Measurements from ENCODE around the gene C12orf60. TPM values are rescaled to one million over a fixed set of nuclear protein-coding genes. Genes with fewer than 3 reads are reported as not detected.

Gene C12orf60
- total RNA-seq, 4 donors from 2014 or later, result 0.20 to 2.1 (median 0.89) TPM

DNA sequence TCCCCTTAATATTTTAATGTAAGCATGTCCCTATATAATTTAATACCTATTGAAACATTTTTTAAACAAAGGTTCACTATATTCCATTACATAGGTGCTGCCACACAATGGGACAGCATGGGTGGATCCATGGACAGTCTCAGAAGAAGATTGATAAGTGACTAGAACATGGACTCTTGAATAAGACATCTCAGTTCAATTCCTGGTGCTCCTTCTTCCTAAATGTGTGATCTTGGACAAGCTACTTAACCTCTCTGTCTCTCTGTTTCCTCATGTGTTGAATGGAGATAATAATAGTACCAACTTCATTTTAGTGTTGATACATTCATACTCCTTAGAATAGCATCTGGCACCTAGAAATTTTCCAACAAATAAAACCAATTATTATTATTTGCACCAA is 40.9 kb downstream of the C12orf60 start:
- Histone ChIP-seq H3K27me3 (no peaks in the 10 kb centered on the region), H3K4me1 (peaks cover 0 to 68% (median 22%) of the 10 kb centered on the region in 4 donors), H3K9me3 (no peaks in the 10 kb centered on the region), H3K36me3 (no peaks in the 10 kb centered on the region), H3K27ac (no peak overlapping the region), H3K4me3 (no peak overlapping the region)
- DNase-seq (ENCODE audit: low spot score in 2 of 2), result no peak
- TF ChIP-seq POLR2A (IDR thresholded peaks at IDR 0.05), result no peak
- TF ChIP-seq EP300 (IDR thresholded peaks at IDR 0.05), result no peak
- TF ChIP-seq, protein P1, sequence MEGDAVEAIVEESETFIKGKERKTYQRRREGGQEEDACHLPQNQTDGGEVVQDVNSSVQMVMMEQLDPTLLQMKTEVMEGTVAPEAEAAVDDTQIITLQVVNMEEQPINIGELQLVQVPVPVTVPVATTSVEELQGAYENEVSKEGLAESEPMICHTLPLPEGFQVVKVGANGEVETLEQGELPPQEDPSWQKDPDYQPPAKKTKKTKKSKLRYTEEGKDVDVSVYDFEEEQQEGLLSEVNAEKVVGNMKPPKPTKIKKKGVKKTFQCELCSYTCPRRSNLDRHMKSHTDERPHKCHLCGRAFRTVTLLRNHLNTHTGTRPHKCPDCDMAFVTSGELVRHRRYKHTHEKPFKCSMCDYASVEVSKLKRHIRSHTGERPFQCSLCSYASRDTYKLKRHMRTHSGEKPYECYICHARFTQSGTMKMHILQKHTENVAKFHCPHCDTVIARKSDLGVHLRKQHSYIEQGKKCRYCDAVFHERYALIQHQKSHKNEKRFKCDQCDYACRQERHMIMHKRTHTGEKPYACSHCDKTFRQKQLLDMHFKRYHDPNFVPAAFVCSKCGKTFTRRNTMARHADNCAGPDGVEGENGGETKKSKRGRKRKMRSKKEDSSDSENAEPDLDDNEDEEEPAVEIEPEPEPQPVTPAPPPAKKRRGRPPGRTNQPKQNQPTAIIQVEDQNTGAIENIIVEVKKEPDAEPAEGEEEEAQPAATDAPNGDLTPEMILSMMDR (IDR thresholded peaks at IDR 0.05), result no peak

DNA sequence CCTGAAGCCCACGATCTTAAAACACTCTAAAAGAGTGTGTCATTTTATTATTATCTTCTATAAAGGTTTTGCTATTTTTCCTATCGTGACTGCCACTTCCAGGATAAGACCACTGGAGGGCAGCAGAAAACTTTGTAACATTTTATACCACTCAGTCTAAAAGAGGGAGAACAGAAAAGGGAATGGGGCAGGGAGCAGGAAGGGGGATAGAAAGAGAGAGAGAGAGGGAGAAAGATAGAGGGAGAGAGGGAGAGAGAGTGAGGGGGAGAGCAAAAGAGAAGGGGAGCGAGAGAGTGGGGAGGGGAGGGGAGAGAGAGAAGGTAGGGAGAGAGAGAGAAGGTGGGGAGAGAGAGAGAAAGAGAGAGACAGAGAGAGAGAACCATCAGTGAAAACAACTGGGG is 41.9 kb downstream of the C12orf60 start:
- Histone ChIP-seq H3K36me3 (no peaks in the 10 kb centered on the region), H3K27me3 (no peaks in the 10 kb centered on the region), H3K9me3 (no peaks in the 10 kb centered on the region), H3K27ac (peak overlapping the region in 2 of 4 donors; percentile 52 to 70), H3K4me3 (no peak overlapping the region), H3K4me1 (peaks cover 0 to 77% (median 22%) of the 10 kb centered on the region in 4 donors)
- WGBS, 2 donors, result 8 to 12% methylated on average over 3 of the region's 3 CpGs
- TF ChIP-seq, protein P1 (IDR thresholded peaks at IDR 0.05), result peak; percentile 70 to 88 (median 76)
- no peak for TF ChIP-seq POLR2A (IDR thresholded peaks at IDR 0.05)
- peak in 1 of 2 donors; percentile 81 for DNase-seq (ENCODE audit: low spot score in 2 of 2)

DNA sequence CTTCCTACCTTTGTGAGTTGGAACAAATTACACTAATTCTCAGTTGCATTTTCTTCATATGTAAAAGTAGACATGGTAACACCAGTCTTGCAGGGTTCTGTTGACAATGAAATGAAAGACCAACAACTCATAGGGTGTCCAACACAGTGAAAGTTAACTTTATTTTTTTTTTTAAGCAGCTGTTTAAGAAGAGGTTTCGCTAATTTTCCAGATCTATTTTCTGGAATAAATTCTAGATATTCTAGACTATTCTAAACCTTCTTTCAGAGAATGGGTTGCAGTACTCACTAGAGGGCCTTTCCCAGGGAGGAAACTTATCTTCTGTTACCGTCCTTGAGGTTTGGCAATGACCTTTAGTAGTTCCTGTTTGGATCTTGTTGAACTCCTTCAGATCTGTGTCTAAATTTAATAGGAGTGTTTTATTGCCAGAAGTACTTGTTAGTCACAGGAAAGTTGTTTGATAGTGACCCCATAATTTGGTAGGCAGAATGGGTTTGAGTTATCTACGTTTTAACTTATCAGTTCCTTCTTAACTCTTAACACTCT is 42.6 kb downstream of the C12orf60 start:
- peak in 1 of 2 donors; percentile 32 for TF ChIP-seq EP300 (IDR thresholded peaks at IDR 0.05)
- TF ChIP-seq, protein P1 (IDR thresholded peaks at IDR 0.05), result no peak
- Histone ChIP-seq H3K9me3 (no peaks in the 10 kb centered on the region), H3K27ac (peak overlapping the region in 2 of 4 donors; percentile 52 to 70), H3K36me3 (no peaks in the 10 kb centered on the region), H3K4me1 (peaks cover 0 to 70% (median 22%) of the 10 kb centered on the region in 4 donors), H3K4me3 (no peak overlapping the region), H3K27me3 (no peaks in the 10 kb centered on the region)
- 49% methylated on average over 3 of the region's 3 CpGs for WGBS, 2 donors
- DNase-seq (ENCODE audit: low spot score in 2 of 2), result no peak

DNA sequence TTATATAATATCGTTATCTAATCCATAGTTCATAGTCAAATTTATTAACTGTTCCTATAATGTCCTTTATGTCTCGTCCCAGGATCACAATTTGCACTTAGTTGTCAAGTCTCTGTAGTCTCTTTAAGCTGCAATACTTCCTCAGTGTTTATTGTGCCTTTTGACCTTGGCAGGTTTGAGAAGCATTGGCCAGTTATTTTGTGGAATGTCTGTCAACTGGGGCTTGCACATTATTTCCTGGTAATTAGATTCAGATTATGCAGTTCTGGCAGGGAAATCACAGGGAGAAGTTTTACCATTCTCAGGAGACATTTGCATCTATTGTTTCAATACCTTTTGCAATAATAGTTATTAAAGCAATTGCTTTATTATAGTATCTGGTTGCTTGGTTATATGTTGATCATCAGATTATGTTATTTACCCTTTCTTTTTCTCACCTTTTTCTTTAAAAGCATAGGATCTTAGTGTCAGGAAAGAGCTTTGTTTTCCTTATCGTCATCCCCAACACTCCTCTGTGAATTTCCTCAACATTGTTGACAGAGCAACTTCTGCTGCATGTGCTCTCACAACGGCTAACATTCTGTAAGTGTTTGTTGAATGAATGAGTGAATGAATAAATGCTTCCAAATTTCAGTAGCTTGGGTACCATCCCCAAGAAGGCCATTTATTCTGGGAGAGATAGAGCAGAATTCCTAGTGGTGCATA is 43.6 kb downstream of the C12orf60 start:
- H3K27me3 ChIP-seq, result no peaks in the 10 kb centered on the region
- TF ChIP-seq POLR2A (IDR thresholded peaks at IDR 0.05), result no peak
- TF ChIP-seq, protein P1 (IDR thresholded peaks at IDR 0.05), result no peak
- peak in 1 of 2 donors; percentile 58 for TF ChIP-seq EP300 (IDR thresholded peaks at IDR 0.05)
- DNase-seq (ENCODE audit: low spot score in 2 of 2), result no peak
- peak overlapping the region in 1 of 4 donors; percentile 70 for H3K27ac ChIP-seq
- H3K9me3 ChIP-seq, result no peaks in the 10 kb centered on the region
- H3K4me1 ChIP-seq, result peaks cover 0 to 61% (median 17%) of the 10 kb centered on the region in 4 donors
- 49 to 51% methylated on average over 4 of the region's 4 CpGs for WGBS, 2 donors
- H3K4me3 ChIP-seq, result no peak overlapping the region
- no peaks in the 10 kb centered on the region for H3K36me3 ChIP-seq

DNA sequence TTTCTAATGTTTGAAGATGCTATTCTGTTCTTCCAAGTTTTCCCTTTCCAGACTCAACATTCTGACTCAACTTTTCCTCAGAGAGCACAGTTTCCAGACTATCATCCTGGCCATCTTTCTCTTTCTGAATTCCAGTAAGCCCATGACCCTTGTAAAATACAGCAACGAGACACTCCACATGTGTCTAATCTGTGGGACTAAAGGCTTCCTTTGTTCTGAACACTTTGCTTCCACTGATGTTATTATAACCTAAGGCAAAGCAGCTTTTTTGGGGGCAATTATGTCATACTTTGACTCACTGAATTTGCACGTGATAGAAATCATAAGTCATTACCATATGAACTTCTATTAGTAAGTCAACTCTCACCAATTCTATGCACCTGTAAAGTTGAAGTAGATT is 46.2 kb downstream of the C12orf60 start:
- Histone ChIP-seq H3K9me3 (no peaks in the 10 kb centered on the region), H3K27ac (peak overlapping the region in 3 of 4 donors; percentile 22 to 57 (median 25)), H3K4me3 (no peak overlapping the region), H3K4me1 (peaks cover 0 to 61% (median 9%) of the 10 kb centered on the region in 4 donors), H3K27me3 (no peaks in the 10 kb centered on the region), H3K36me3 (no peaks in the 10 kb centered on the region)
- TF ChIP-seq POLR2A (IDR thresholded peaks at IDR 0.05) (no peak), EP300 (IDR thresholded peaks at IDR 0.05) (peak in 1 of 2 donors; percentile 88)
- 21 to 23% methylated on average over 2 of the region's 2 CpGs for WGBS, 2 donors
- DNase-seq (ENCODE audit: low spot score in 2 of 2), result peak in 1 of 2 donors; percentile 31
